SKM-1 treated with dmso at 0.1 percent for 144 hours (cell line): ENCODE data around the gene C3orf52.
"Not testable (repeated sequence)": the region's sequence is repeated elsewhere in the genome, so short reads cannot be mapped to it uniquely, and the experiment has no call there.

Experiments
- DNase-seq: peaks from one replicate; lab custom pipeline; 2025; ENCODE audit not compliant: unreplicated experiment; lab: John Stamatoyannopoulos, UW

C3orf52 gene, protein sequence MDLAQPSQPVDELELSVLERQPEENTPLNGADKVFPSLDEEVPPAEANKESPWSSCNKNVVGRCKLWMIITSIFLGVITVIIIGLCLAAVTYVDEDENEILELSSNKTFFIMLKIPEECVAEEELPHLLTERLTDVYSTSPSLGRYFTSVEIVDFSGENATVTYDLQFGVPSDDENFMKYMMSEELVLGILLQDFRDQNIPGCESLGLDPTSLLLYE

DNA sequence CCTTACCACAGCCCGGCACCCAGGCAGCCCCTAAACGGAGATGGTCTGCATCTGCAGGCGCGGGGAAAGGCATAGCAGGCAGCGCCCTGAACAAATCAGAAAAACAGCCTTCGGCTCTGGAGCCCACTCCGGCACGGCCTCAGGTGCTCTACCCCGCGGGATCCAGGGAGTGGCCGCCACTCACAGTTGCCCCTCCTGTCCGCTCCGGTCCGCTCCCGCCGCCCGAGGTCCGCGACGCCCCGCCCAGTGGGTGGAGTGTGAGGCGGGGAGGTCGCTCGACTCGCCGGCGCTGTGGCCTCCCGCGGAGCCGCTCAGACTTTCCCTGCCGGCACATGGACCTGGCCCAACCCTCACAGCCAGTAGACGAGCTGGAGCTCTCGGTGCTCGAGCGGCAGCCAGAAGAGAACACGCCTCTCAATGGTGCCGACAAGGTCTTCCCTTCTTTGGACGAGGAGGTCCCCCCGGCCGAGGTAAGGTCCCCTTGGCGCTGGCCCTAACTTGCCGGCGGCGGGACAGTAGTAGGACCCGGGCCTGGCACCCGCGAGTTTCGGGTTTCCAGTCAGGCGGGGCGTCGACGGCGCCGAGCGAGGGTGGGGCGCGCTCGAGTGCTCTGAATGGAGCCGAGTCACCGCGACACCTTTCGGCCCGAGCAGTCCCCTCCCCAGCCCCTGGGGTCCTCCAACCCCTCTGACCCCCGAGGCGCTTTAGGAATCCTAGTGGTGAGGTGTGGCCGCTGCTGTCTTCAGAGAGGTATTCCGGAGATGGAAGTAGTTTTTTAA is at the start of gene C3orf52:
C3orf52 (plus strand) TSS at position 314 of the 779 bp plus-strand sequence; CDS start at position 333, 19 bp downstream.
- DNase-seq: no peak

DNA sequence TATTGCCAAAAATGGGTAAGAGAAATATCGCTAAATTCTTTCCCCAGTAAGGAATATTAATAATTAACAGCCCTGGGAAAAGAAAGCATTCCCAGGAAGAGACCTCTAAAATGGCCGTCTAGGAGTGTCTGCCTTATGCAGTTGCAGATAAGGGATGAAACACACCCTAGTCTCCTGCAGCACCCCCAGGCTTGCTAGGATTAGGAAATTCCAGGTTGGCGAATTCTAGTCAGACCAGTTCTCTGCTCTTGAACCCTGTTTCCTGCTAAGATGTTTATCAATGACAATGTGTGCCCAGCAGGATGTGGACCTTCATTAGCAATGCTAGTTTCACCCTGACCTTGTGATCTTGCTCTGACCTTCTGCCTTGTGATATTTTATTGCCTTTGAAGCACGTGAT is 49.0 kb upstream of the C3orf52 start:
- DNase-seq: not testable (repeated sequence)

DNA sequence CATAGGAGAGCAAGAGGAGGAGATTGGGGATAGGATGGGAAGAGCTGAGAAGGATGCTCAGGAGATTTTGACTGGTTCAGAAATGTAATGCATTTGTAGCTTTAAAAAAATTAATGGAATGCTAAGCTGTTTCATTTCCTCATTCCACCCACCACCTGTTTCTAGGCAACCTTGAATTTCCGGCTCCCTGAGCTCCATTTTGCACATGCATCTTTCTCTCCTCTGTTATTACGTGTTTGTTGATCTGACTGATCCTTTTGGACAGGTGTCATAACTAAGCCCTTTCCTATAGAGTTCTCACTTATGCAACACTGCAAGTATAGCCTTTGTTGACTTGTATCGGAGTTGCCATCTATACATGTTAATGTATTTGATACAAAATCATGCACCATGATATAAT is 47.3 kb upstream of the C3orf52 start:
- no peak for DNase-seq

DNA sequence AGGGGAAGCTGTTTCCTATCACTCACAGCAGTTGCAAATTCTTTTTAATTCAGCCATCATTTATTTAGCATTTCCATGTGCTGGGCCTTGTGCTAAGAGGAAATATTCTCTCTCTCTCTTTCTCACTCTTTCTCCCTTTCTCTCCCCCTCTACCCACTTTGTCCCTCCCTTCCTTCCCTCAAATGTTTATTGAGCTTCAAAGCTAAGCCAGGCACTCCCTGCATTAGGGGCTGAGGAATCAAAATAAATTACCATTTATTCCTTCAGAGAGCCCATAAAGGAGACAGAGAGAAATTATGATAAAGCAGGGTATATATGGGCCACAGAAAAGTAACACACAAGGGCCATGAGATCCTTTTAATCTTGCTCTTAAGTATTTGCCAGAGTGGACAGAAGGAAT is 44.9 kb upstream of the C3orf52 start:
- no peak for DNase-seq

DNA sequence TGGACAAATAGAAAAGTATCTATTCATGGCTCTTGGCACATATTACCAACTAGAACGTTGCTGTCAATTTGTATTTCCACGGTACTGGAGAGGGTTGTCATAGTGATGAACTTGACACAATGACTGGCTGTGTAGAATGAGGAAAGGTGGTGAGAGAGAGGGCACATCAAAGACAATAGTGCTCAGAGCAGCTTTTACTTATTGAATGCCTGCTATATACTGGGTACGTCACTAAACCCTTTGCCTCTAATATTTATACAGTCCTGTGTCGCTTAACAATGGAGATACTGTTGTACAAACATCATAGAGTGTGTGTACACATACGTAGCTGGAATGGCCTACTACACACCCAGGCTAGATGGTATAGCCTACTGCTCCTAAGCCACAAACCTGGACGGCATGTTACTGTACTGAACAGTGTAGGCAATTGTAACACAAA is 43.3 kb upstream of the C3orf52 start:
- DNase-seq: no peak

DNA sequence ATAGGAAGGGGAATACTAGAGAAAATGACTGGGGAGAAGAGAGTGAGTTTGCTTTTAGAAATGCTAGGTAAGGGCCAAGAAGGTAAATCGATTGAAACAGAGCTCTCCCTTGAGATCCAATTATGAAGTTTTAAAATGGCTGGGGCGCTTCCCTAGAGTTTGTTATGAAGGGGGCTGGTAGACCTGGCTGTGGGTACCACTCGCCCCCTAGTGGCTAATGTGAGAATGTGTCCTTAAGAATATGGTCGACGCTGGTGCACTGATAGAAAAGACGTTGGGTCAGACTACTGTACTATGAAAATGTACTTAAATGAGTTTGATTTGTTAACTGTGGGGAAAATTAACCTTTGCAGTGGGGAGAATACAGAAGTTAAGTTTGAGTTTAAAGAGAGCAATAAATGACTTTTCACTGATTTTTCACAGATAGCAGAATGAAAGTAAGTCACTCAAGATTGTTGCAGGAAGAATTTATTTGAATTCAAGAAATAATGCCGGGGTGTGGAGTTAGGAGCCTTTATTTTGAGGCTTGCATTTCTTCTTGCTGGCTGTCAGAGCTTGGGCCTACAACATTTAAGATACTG is 42.5 kb upstream of the C3orf52 start:
- peak; percentile 61 for DNase-seq

DNA sequence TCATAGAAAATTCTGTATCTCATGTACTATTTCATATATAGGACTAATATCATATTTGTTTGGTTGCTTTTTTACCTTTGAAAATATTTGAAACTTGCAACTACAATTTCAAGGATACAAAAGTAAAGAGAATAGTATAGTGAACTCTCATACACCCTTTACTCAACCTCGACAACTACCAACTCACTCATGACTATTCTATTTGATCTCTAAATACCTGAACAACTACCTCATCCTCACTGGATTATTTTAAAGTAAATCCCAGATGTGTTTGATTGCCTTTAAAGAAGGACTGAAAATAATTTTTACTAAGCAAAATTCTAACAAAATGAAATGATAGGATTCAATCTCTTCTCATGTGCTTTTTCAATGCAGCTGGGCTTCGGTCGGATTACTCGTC is 39.6 kb upstream of the C3orf52 start:
- DNase-seq: no peak

DNA sequence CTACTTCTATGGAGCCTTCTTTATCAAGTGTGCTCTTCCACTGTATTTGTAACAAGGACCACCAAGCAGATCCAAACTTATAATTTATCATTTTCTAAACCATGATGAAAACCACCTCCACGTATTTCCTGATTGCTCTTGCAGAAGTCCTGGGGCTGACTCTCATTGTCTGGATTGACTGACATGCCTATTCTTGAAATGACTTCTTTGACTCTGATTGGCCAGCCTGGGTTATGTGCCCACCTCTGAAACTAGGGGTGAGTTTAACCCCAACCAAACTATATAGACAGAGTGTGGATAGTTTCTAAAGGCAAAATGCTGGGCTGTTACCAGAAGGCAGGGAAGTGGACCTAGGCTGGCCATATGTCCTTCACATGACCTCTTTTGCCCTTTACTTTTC is 38.9 kb upstream of the C3orf52 start:
- no peak for DNase-seq

DNA sequence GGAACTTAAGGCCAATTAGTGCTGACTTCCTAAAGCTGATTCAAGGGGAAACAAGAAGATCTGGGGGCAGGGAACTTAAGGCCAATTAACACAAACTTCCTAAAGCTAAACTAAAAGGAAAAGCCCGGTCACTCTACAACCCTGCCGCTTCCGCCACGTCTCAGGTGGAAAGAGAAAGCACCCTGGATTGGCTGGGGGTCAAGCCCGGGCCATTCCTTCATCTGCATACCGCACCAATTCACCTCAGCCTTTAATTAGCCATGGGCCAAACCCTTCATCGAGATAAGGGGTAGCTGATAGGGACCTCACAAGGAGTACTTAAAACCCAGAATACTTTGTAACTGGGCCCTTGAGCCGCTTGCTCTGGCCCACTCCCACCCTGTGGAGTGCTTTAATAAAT is 37.3 kb upstream of the C3orf52 start:
- no peak for DNase-seq

DNA sequence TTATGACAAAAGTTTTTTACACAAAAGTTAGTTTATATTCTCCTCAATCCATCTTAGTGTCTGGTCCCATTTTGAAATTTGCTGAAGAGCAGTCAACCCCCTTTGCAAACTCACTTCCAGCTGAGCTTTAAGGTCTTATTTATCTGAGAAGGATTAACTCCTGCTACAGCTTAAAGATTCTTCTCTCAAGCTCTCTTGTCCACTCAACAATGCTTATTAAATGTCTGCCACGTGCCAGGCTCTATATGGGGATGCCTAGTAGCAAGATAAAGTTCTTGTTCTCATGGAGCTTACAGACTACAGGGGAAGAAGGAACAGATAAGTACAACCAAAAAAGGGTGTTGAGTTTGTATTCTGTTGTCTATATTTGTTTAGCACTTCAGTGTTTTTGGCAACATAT is 33.0 kb upstream of the C3orf52 start:
- no peak for DNase-seq

DNA sequence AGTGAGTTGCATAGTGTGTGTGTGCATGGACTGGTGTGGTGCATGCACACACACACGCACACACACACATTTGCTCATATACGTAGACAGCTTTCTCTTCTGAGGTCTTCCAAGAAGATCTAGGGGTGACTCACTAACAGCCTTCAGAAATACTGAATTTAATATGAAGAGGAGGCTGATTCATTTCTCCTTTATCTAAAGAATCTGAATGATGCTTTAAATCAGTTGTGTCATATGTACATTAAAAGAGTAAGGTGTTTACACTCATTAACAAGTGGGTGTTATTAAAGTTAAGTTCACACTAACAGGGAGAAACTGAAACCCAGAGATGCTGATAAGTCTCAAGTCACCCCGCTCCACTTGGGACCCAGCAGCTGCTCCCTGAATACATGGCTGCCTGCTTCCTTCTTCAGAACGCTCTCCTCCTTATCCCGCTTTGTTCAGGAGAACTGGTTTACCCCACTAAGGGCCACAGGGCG is 29.7 kb upstream of the C3orf52 start:
- DNase-seq: no peak

DNA sequence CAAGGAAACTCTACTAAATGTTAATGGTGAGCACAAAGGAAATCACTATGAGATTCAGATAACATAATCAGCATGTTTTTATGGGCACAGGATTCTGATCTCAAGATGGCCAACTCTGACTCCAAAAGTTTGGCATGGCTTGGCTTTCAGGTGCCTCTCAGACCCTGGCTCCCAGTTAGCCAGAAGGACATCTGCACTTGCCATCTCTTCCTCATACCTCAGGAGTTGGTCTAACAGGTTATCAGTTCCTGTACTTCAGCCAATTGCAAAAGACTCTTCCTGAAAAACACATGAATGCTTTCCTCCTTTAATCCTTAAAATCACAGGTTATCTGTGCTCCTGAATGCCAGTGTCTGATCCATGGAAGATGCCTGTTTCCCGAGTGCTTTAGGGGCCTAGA is 26.7 kb upstream of the C3orf52 start:
- DNase-seq: no peak

DNA sequence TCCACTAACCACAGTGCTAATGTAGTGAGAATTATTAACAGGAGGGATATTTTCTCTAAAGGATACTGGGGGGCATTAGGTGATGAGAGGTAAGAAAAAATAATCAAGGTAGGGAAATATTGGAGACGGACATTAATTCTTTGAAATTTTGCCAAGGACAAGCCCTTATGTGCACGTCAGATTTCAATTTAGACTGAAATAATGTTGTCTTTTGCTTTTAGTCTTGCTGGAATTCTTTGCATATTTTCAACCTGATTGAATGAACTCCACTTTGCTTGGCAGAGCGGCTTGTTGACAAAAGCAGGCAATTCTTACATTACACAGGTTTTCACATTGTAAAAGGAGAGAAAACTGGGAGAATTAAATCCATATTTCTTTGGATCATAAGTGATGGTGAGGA is 25.0 kb upstream of the C3orf52 start:
- DNase-seq: no peak

DNA sequence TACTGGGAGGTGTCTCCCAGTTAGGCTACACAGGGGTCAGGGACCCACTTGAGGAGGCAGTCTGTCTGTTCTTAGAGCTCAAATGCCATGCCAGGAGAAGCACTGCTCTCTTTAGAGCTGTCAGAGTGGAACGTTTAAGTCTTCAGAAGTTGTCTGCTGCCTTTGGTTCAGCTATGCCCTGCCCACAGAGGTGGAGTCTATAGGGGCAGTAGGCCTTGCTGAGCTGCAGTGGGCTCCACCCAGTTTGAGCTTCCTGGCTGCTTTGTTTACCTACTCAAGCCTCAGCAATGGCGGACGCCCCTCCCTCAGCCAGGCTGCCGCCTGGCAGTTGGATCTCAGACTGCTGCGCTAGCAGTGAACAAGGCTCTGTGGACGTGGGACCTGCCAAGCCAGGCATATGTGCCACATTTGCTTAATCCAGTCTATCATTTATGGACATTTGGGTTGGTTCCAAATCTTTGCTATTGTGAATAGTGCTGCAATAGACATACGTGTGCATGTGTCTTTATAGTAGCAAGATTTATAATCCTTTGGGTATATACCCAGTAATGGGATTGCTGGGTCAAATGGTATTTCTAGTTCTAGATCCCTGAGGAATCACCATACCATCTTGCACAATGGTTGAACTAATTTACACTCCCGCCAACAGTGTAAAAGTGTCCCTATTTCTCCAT is 13.7 kb upstream of the C3orf52 start:
- DNase-seq: not testable (repeated sequence)

DNA sequence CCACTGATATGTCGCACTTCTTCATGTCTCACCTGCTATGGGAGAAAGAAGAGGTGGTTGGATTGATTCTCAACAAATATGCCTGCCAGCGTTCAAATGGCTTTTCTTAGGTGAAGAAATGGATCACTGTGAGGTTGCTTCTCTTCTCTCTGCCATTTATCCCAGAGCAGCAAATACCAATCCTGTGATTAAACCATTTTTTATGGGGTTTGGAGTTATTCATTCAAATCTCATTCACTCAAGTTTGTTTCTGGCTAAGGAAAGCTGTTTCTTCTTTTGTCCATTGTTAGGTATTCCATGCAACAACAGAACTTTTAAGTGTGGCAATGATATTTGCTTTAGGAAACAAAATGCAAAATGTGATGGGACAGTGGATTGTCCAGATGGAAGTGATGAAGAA is 12.2 kb upstream of the C3orf52 start:
- no peak for DNase-seq

DNA sequence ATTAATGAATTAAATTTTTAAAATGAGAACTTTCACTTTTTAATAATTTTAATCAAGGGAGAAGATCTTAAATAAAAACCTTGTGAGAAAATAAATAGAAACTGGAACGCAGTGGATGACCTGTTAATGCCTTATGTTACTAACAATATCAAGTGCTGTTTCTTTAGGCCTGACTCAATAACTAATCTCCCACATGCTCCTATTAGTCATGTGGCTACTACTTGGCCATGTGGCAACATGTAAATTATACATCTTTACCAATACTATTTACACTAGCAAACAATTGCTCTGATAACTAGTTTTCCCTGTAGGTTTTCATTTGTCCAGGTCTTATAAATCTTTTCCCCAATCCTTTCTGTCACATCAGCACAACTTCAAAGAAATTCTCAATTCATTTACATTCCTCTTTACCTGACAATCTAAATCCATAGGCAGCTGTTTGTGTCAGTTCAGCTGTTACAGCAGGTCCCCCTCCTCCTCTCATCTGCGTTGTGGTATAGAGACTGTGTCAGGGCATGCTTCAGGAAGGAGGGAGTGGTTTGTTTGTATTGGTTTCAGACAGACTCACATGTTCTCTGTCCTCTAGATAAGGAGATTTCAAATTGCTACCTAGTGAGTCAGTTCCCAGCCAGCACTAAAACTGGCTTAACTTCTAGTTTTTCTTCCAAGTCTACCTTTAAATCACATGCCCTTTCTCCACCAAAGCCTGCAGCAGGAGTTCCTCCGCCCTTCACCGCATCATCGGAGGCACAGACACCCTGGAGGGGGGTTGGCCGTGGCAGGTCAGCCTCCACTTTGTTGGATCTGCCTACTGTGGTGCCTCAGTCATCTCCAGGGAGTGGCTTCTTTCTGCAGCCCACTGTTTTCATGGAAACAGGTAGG is 11.3 kb upstream of the C3orf52 start:
- no peak for DNase-seq

DNA sequence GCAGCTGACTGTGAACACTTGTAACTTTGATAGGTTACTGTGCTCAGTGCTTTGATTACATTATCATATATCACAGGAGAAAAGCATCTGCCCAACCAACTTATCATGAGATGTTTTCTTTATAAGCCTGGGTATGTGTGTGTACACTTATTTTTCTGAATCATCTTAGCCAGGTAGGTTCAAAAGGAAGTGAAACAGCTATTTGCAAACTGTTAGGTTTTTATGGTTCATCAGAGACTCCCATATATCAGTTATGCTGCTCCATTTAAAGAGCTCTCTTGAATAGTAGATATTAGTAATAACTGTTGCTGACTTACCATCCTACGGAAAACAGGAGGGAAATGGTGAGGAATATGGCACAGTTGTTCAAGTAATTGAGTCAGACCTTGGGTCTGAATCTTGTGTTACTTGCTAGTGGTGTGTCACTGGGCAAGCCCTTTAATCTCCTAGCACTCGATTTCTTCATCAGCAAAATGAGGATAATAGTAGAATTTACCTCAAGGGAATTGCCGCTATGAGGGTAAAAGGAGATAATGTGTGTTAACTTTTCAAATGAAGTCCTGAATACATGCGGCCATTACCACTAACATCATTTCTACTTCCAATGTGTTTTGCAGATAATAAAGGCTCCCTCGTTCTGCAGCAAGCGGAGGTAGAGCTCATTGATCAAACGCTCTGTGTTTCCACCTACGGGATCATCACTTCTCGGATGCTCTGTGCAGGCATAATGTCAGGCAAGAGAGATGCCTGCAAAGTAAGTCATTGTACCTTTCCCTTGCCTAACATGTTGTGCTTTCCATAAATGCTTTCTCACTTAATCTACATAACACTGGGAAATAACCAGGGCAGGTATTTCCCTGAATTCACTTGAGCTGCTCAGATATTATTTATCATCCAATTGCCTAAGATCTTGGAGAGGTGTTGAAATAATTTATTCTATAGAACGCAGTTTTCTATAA is 7.8 kb upstream of the C3orf52 start:
- no peak for DNase-seq

DNA sequence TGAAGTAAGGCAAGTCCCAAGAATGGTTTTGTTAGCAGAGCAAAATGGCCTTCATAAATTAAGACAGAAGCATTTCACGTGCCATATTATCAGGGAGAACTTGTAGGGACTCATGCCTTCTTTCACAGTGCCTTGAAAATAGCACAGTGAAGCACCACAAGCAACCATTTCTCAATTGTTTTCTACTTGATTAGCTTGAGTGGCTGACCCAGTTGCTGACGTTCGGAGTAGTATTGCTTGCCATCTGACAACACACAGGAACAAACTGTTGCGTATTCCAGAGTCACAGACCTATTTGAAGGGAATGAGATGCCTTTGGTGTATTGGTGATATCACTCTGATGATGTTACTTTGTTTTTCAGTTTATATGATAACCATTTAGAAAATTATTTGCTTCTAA is 3.0 kb upstream of the C3orf52 start:
- DNase-seq: no peak

DNA sequence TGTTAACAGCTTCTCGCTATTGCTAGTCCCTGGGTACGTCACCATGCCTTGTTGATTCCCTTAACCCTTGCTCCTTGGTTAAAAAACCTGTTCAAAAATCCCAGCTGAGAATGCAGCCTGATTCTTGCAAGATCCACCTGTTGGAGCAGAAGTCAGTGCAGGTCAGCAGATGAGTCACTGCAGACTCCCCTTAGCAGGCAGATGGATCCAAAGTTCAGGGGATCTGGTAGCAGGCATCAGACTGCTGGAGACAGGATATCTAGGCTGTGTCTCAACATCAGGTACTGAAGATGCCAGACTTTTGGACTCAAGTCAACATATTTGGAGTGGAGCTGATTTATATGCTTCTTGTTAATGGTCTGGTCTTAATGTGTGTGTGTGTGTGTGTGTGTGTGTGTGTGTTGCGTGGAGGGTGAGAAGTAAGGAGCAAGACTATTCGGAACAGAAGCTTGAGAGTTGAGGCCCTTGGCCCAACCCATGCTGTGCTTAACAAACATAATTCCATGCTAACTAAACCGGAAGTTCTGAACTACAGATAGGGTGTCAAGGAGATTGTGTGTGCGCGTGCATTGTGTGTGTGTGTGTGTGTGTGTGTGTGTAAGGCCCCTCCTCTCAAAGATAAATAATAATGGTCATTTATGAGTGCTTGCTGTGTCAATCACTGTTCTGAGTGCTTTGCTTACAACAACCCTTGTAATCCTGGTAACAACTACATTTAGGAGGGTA is 1.0 kb upstream of the C3orf52 start:
- no peak for DNase-seq
